ENCODE data around the gene MAP4K2.

Gene MAP4K2

GRCh38 chr11:64771861-64772260, 31.2 kb downstream of the MAP4K2 start:
- TF ChIP-seq CTCF (conservative IDR thresholded peaks at IDR 0.05), result no peak
- no peak overlapping the region for H3K27ac ChIP-seq

GRCh38 chr11:64770120-64770519, 32.9 kb downstream of the MAP4K2 start:
- no peak overlapping the region; the same call in 1 of the 2 replicates for H3K27ac ChIP-seq
- no peak for TF ChIP-seq CTCF (conservative IDR thresholded peaks at IDR 0.05)

- no peak for TF ChIP-seq CTCF (conservative IDR thresholded peaks at IDR 0.05)
- H3K27ac ChIP-seq, result peak overlapping the region; percentile 4
These were observed 33.7 kb downstream of the MAP4K2 start for GRCh38 chr11:64769283-64769682.

GRCh38 chr11:64768300-64768694, 34.7 kb downstream of the MAP4K2 start:
- H3K27ac ChIP-seq, result peak overlapping the region; percentile 4
- no peak for TF ChIP-seq CTCF (conservative IDR thresholded peaks at IDR 0.05)

- peak; percentile 99 for TF ChIP-seq CTCF (conservative IDR thresholded peaks at IDR 0.05)
- peak overlapping the region; percentile 4; the same call in 1 of the 2 replicates for H3K27ac ChIP-seq
These were observed 35.4 kb downstream of the MAP4K2 start for GRCh38 chr11:64767344-64768299.

GRCh38 chr11:64766881-64767280, 36.1 kb downstream of the MAP4K2 start:
- no peak for TF ChIP-seq CTCF (conservative IDR thresholded peaks at IDR 0.05)
- H3K27ac ChIP-seq, result peak overlapping the region; percentile 4; the same call in 1 of the 2 replicates

- no peak for TF ChIP-seq CTCF (conservative IDR thresholded peaks at IDR 0.05)
- no peak overlapping the region for H3K27ac ChIP-seq
These were observed 37.0 kb downstream of the MAP4K2 start for GRCh38 chr11:64765851-64766665.
